ENCODE data around the gene NEUROD4.

NEUROD4 gene

GRCh38 chr12:55058776-55059175, 39.0 kb downstream of the NEUROD4 start:
- DNase-seq (ENCODE audit: low spot score) = no peak

- no peak for DNase-seq (ENCODE audit: low spot score)
Measured at GRCh38 chr12:55060470-55060869, 40.7 kb downstream of the NEUROD4 start.

- no peak for DNase-seq (ENCODE audit: low spot score)
Measured at GRCh38 chr12:55061024-55061423, 41.2 kb downstream of the NEUROD4 start.

- no peak for DNase-seq (ENCODE audit: low spot score)
Measured at GRCh38 chr12:55063291-55063690, 43.5 kb downstream of the NEUROD4 start.

- no peak for DNase-seq (ENCODE audit: low spot score)
Measured at GRCh38 chr12:55065535-55065934, 45.8 kb downstream of the NEUROD4 start.

- DNase-seq (ENCODE audit: low spot score) = no peak
Measured at GRCh38 chr12:55067701-55068100, 47.9 kb downstream of the NEUROD4 start.

GRCh38 chr12:55068416-55069010, 48.7 kb downstream of the NEUROD4 start:
- peak; percentile 82 for DNase-seq (ENCODE audit: low spot score)

- peak; percentile 41 for DNase-seq (ENCODE audit: low spot score)
Measured at GRCh38 chr12:55072083-55072482, 52.3 kb downstream of the NEUROD4 start.

- DNase-seq (ENCODE audit: low spot score) = peak; percentile 73
Measured at GRCh38 chr12:55073043-55074022, 53.6 kb downstream of the NEUROD4 start.

GRCh38 chr12:55074806-55075205, 55.0 kb downstream of the NEUROD4 start:
- no peak for DNase-seq (ENCODE audit: low spot score)
